ENCODE data around the gene ZNF503.

Gene ZNF503

GRCh38 chr10:75406462-75407223 is 5.1 kb upstream of the ZNF503 start:
- no peak for DNase-seq (ENCODE audit: low read depth in 2 of 2)

GRCh38 chr10:75405598-75406461 is 4.3 kb upstream of the ZNF503 start:
- DNase-seq (ENCODE audit: low read depth in 2 of 2) = no peak

- no peak for DNase-seq (ENCODE audit: low read depth in 2 of 2)
Observed at GRCh38 chr10:75404815-75405597, 3.4 kb upstream of the ZNF503 start.

GRCh38 chr10:75403939-75404814 is 2.6 kb upstream of the ZNF503 start:
- no peak for DNase-seq (ENCODE audit: low read depth in 2 of 2)

GRCh38 chr10:75403144-75403938 is 1.8 kb upstream of the ZNF503 start:
- DNase-seq (ENCODE audit: low read depth in 2 of 2) = no peak

GRCh38 chr10:75402486-75403143 is 1.1 kb upstream of the ZNF503 start:
- DNase-seq (ENCODE audit: low read depth in 2 of 2) = no peak

GRCh38 chr10:75400771-75401568 is 594 bp downstream of the ZNF503 start:
- DNase-seq (ENCODE audit: low read depth in 2 of 2) = no peak

GRCh38 chr10:75400163-75400770 is 1.3 kb downstream of the ZNF503 start:
- DNase-seq (ENCODE audit: low read depth in 2 of 2) = no peak

- DNase-seq (ENCODE audit: low read depth in 2 of 2) = no peak
Observed at GRCh38 chr10:75399461-75400162, 2.0 kb downstream of the ZNF503 start.

GRCh38 chr10:75398692-75399460 is 2.7 kb downstream of the ZNF503 start:
- DNase-seq (ENCODE audit: low read depth in 2 of 2) = no peak

DNA sequence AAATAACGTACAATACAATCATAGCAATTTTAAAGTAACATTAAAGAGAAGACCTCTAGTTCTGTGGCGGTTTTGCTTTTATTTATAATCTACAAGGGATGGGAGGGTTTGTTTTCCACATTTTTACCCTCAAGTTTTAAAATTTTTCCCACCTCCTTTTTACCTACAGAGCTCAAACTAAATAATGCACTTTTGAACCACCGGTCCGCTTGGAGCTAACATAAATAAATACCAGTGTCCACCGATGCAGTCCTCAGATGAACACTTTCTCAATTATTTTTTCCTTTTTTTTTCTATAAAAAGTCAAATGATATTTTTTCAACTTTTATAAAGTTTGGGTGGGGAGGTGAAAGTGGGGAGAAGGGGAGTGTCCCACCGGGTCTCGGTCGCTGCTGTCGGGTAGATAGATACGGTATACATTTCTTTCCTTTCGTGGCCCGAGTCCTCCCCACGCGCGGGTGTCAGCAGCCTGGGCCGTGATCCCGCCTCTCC is 3.3 kb downstream of the ZNF503 start:
- DNase-seq (ENCODE audit: low read depth in 2 of 2) = no peak

- no peak for DNase-seq (ENCODE audit: low read depth in 2 of 2)
Observed at GRCh38 chr10:75397496-75398199, 3.9 kb downstream of the ZNF503 start.

- DNase-seq (ENCODE audit: low read depth in 2 of 2) = no peak
Observed at GRCh38 chr10:75396631-75397495, 4.7 kb downstream of the ZNF503 start.

DNA sequence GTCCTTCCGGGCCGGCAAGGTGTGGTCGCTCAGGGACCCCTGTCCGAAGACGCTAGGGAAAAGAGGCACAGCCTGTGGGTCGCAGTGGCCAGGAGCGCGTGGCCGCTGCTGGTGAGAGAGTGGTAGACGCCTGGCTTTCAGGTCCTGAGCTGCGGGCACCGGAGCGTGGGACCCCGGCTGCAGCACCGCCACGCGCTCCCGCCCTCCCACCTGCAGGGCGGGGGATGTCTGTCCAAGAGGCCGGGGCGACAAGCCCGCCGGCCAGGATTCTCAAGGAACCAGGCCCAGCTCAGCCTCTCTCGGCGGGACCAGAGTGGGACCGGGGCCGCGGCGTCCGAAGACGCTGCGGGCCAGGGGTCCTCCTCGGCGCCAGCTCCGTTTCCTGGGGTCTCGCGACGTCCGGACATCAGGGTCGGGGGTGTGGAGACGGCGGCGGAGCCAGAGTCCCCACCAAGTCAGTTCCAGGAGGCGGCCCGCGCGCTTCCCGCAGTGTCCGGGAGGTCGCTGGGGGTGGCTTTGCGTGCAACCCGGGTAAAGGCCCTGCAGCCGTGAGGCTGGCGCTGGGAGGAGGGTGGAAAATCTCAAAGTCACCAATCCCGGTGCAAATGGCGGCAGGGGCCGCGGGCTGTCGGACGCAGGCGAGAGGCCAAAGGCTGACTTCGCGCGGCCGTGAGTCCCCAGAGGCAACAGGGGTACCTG is 5.5 kb downstream of the ZNF503 start:
- DNase-seq (ENCODE audit: low read depth in 2 of 2) = no peak

Data from activated CD8-positive, alpha-beta memory T cell treated with anti-CD3 and anti-CD28 coated beads for 4 hours (primary cell).